GM12891 (cell line): ENCODE measurements around the gene KLHL18.

Experiments used
- POLR2A ChIP-seq: IDR thresholded peaks from 2 replicates; pipeline ENCODE4 v1.6.1; 2011; ENCODE audit warnings: low read depth, low read length, control low read depth
- POLR2AphosphoS5 ChIP-seq: IDR thresholded peaks from 2 replicates; pipeline ENCODE4 v1.6.1; 2011; ENCODE audit warnings: low read depth, low read length, control low read depth

DNA sequence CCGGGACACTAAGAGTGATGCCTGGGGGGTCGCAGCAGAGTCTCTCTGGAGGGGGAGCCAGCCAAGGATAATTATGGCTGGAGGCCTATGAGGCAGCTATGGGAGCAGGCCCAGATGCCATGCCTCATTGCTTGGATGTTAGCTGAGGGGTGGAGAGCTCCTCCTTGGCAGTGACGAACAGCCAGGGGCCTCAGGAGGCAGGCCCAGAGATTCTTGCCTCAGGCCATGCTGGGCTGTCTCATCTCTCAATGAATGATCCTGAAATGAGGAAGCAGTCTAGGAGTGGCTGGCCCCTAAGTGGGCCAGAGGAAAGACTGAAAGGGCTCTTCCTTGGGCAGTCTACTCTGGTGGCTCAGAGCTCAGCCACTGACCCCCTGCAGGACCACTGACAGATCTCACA is 21.4 kb upstream of the KLHL18 start:
- TF ChIP-seq POLR2A (no peak), POLR2AphosphoS5 (no peak)
